Ishikawa (cell line): Measurements from ENCODE around the gene CEP57.

Source experiments
- CEBPB ChIP-seq: IDR thresholded peaks from 2 replicates; pipeline ENCODE4 v1.6.1; 2012
- CREB1 ChIP-seq: IDR thresholded peaks from 2 replicates; pipeline ENCODE4 v1.6.1; 2012; ENCODE audit warnings: low read depth
- EGR1 ChIP-seq: IDR thresholded peaks from 2 replicates; pipeline ENCODE4 v1.6.1; 2012
- EP300 ChIP-seq: IDR thresholded peaks from 2 replicates; pipeline ENCODE4 v1.6.1; 2012; ENCODE audit warnings: borderline replicate concordance
- NFIC ChIP-seq: IDR thresholded peaks from 2 replicates; pipeline ENCODE4 v1.6.1; 2012
- RAD21 ChIP-seq: IDR thresholded peaks from 2 replicates; pipeline ENCODE4 v1.6.1; 2012; ENCODE audit warnings: low read depth
- TAF1 ChIP-seq: IDR thresholded peaks from 2 replicates; pipeline ENCODE4 v1.6.1; 2012; ENCODE audit warnings: low read depth, mild to moderate bottlenecking
- TCF12 ChIP-seq: IDR thresholded peaks from 2 replicates; pipeline ENCODE4 v1.6.1; 2012; ENCODE audit warnings: low read depth
- TEAD4 ChIP-seq: IDR thresholded peaks from 2 replicates; pipeline ENCODE4 v1.6.1; 2012
- USF1 ChIP-seq: IDR thresholded peaks from 2 replicates; pipeline ENCODE4 v1.6.1; 2012
- YY1 ChIP-seq: IDR thresholded peaks from 2 replicates; pipeline ENCODE4 v1.6.1; 2012; ENCODE audit warnings: low read depth
- ZBTB7A ChIP-seq: IDR thresholded peaks from 2 replicates; pipeline ENCODE4 v1.6.1; 2012; ENCODE audit warnings: low read depth
- TF ChIP-seq, protein P1 (sequence below): IDR thresholded peaks from 2 replicates; pipeline ENCODE4 v1.6.1; 2012; ENCODE audit warnings: low read depth, mild to moderate bottlenecking

GRCh38 chr11:95853138-95853537 lies 62.8 kb downstream of the CEP57 start:
- TF ChIP-seq YY1 (no peak), TAF1 (no peak), CREB1 (no peak), TEAD4 (no peak), USF1 (no peak), TCF12 (no peak), NFIC (no peak), RAD21 (no peak), EGR1 (no peak), EP300 (no peak), CEBPB (no peak), ZBTB7A (no peak)
- TF ChIP-seq, protein P1, sequence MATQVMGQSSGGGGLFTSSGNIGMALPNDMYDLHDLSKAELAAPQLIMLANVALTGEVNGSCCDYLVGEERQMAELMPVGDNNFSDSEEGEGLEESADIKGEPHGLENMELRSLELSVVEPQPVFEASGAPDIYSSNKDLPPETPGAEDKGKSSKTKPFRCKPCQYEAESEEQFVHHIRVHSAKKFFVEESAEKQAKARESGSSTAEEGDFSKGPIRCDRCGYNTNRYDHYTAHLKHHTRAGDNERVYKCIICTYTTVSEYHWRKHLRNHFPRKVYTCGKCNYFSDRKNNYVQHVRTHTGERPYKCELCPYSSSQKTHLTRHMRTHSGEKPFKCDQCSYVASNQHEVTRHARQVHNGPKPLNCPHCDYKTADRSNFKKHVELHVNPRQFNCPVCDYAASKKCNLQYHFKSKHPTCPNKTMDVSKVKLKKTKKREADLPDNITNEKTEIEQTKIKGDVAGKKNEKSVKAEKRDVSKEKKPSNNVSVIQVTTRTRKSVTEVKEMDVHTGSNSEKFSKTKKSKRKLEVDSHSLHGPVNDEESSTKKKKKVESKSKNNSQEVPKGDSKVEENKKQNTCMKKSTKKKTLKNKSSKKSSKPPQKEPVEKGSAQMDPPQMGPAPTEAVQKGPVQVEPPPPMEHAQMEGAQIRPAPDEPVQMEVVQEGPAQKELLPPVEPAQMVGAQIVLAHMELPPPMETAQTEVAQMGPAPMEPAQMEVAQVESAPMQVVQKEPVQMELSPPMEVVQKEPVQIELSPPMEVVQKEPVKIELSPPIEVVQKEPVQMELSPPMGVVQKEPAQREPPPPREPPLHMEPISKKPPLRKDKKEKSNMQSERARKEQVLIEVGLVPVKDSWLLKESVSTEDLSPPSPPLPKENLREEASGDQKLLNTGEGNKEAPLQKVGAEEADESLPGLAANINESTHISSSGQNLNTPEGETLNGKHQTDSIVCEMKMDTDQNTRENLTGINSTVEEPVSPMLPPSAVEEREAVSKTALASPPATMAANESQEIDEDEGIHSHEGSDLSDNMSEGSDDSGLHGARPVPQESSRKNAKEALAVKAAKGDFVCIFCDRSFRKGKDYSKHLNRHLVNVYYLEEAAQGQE = no peak
